BJ (cell line): Measurements from ENCODE around the gene CEP104. TPM values are rescaled to one million over a fixed set of nuclear protein-coding genes. Genes with fewer than 3 reads are reported as not detected.

Experiments
- CTCF ChIA-PET: fragments of 350-600 bp; formaldehyde crosslinking; extraction: SDS; loops from one replicate; lab custom pipeline; 2021; ENCODE audit warnings: antibody characterized with exemption, inconsistent platforms; lab: Yijun Ruan, JAX
- POLR2A ChIA-PET: fragments of 300-600 bp; sonication (Branson Sonifier 250); formaldehyde crosslinking; extraction: SDS; loops from one replicate; lab custom pipeline; 2021; ENCODE audit warnings: antibody characterized with exemption; lab: Charles Lee
- DNase-seq: peaks from one replicate; pipeline ENCODE4 v3.0.0-alpha.2; 2011; ENCODE audit warnings: low read depth
- H3K27me3 ChIP-seq: 2 replicates; pipeline ENCODE4 v1.6.0; 2011; ENCODE audit warnings: low read length; ENCODE audit not compliant: control insufficient read depth, insufficient read depth
- H3K36me3 ChIP-seq: 2 replicates; pipeline ENCODE4 v1.5.1; 2011; ENCODE audit warnings: low read length; ENCODE audit not compliant: control insufficient read depth, insufficient read depth
- H3K4me3 ChIP-seq: 2 replicates; pipeline ENCODE4 v1.5.1; 2011; ENCODE audit warnings: low read depth, mild to moderate bottlenecking, control low read depth, low read length
- CTCF ChIP-seq: IDR thresholded peaks from 2 replicates; pipeline ENCODE4 v1.5.1; 2011; ENCODE audit warnings: low read depth, mild to moderate bottlenecking, control low read depth, inconsistent platforms, low read length, moderate library complexity; ENCODE audit not compliant: insufficient read depth
- polyA plus RNA-seq: library from polyadenylated mRNA; depleted of rRNA; stranded (reverse); fragments of >200 nt; gene quantifications from 2 replicates; pipeline ENCODE4 v1.2.3, GENCODE V29; 2011

CEP104 gene
- polyA plus RNA-seq, 1 experiment, result 19.5 TPM

DNA sequence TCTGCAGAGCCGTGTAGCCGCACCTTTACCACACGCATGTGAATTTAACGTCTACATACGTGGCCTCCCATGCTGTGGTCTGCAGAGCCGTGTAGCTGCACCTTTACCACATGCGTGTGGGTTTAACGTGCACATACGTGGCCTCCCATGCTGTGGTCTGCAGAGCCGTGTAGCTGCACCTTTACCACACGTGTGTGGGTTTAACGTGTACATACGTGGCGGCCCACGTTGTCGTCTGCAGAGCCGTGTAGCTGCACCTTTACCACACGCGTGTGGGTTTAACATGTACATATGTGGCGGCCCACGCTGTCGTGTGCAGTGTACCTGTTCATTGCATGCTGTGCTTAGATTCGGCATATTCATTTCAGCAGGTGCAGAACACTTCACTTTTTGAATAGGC lies 17.7 kb upstream of the CEP104 start:
- Histone ChIP-seq H3K27me3 (no peaks in the 10 kb centered on the region), H3K36me3 (peaks cover 13% of the 10 kb centered on the region), H3K4me3 (no peak overlapping the region)
- no peak for DNase-seq
- no peak for TF ChIP-seq CTCF
- POLR2A ChIA-PET, result no interaction called here
- CTCF ChIA-PET, result no interaction called here

DNA sequence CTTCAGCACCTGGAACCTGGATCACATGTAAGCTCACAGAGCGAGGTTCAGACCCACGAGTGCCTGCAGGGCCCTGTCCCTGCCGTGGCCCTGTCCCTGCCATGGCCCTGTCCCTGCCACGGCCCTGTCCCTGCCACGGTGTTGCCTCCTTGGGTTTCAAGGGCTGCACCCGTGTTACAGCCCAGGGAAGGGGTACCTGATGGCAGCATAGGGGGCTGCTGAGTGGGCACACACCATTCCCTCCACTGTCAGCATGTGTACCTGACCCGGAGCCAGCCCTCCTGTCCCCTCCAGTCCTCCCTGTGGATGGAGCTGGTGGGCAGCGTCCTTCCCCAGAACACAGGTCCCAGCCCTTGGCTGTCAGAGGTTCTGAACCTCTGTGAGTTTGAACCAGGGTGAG lies 15.5 kb upstream of the CEP104 start:
- Histone ChIP-seq H3K27me3 (no peaks in the 10 kb centered on the region), H3K4me3 (no peak overlapping the region), H3K36me3 (peaks cover 24% of the 10 kb centered on the region)
- CTCF ChIA-PET, result interaction anchor here (1.4 kb wide), 1 partner anchor 15 kb away, joined by 3 read pairs; the partner anchor contains the start of gene DFFB
- TF ChIP-seq CTCF, result no peak
- POLR2A ChIA-PET, result no interaction called here
- no peak for DNase-seq

DNA sequence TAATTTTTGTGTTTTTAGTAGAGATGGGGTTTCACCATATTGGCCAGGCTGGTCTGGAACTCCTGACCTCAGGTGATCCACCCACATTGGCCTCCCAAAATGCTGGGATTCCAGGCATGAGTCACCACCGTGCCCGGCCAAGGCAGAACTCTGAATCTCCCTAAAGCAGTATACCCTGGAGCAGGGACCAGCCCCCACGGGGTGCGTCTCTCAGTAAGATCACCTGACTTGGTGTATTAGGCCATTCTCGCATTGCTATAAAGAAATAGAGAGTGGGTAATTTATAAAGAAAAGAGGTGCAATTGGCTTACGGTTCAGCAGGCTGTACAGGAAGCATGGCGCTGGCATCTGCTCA lies 14.4 kb upstream of the CEP104 start:
- no peak for TF ChIP-seq CTCF
- H3K36me3 ChIP-seq, result peaks cover 24% of the 10 kb centered on the region
- no peak for DNase-seq
- H3K27me3 ChIP-seq, result no peaks in the 10 kb centered on the region
- H3K4me3 ChIP-seq, result no peak overlapping the region
- ChIA-PET POLR2A (no interaction called here), CTCF (no interaction called here)

- no peak for TF ChIP-seq CTCF
- ChIA-PET POLR2A (no interaction called here), CTCF (no interaction called here)
- peaks cover 24% of the 10 kb centered on the region for H3K36me3 ChIP-seq
- DNase-seq, result no peak
- no peak overlapping the region for H3K4me3 ChIP-seq
- H3K27me3 ChIP-seq, result no peaks in the 10 kb centered on the region
These were observed 12.8 kb upstream of the CEP104 start for GRCh38 chr1:3869751-3870301.

DNA sequence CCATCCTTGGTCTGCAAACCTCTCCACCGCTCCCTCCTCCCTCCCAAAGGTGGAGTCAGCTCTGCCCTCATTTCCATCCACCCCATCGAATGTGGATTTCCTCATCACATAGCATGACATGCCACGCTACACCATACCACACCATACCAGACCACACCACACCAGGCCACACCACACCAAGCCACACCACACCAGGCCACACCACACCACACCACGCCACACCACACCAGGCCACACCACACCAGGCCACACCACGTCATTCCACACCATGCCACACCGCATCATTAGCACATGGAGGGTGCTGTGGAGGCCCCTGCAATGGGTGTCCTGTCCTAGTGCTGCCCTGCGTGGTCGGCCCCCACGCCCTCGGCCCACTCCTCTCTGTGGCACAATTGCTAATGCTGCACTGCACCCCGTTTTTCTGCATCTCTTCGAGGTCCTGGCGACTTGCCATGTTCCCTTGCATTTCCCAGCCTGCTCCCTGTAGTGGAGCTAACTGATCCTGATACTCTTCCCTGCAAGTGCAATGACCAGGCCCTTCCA lies 11.5 kb upstream of the CEP104 start:
- Histone ChIP-seq H3K27me3 (no peaks in the 10 kb centered on the region), H3K36me3 (peaks cover 22% of the 10 kb centered on the region), H3K4me3 (no peak overlapping the region)
- no peak for DNase-seq
- ChIA-PET CTCF (no interaction called here), POLR2A (no interaction called here)
- TF ChIP-seq CTCF, result no peak
